T-cell (primary cell): ENCODE data around the gene ADGRB2. TPM values are rescaled to one million over a fixed set of nuclear protein-coding genes. Genes with fewer than 3 reads are reported as not detected.

Experiments
- ATAC-seq, 4 experiments: fragments of 200-7000 bp in 3 of 4; fragments of 150-1000 bp in 1 of 4; cut with Tn5 transposase; replicated peaks in 1 of 4; 1 replicate in 3 of 4; 2 replicates in 1 of 4; pipeline ENCODE4 v1.10.0; 2021; ENCODE audit warnings: moderate library complexity in 3 of 4, mild to moderate bottlenecking in 2 of 4, moderate number of reproducible peaks in 1 of 4
- CTCF ChIA-PET, 2 donors: fragments of 300-600 bp; sonication (Branson Sonifier 250); formaldehyde crosslinking; loops; one replicate each; lab custom pipeline; 2022; ENCODE audit warnings: antibody characterized with exemption in 2 of 2; lab: Charles Lee
- POLR2A ChIA-PET, 2 donors: fragments of 300-600 bp; sonication (Branson Sonifier 250); formaldehyde crosslinking; loops; one replicate each; lab custom pipeline; 2022; ENCODE audit warnings: antibody characterized with exemption in 2 of 2; lab: Charles Lee
- DNase-seq, 35 experiments: peaks; one replicate each; pipeline versions ENCODE4 v3.0.0 to v3.0.0-alpha.2; 2013 to 2023
- H3K27ac ChIP-seq: one replicate; pipeline ENCODE4 v1.5.1; 2013; ENCODE audit warnings: low read length
- H3K27me3 ChIP-seq, 2 experiments: replicated peaks in 1 of 2; 1 replicate in 1 of 2; 2 replicates in 1 of 2; pipeline versions ENCODE4 v1.6.1 to v1.7.0; 2013; ENCODE audit warnings: low read length in 1 of 2, mixed read lengths in 1 of 2; ENCODE audit not compliant: control insufficient read depth in 2 of 2, insufficient read depth in 2 of 2; ENCODE audit errors: extremely low read depth in 1 of 2
- H3K36me3 ChIP-seq, 2 donors: 1 replicate in 1 of 2; 2 replicates in 1 of 2; pipeline versions ENCODE4 v1.6.1 to v1.7.0; 2013; ENCODE audit warnings: low read length in 1 of 2; ENCODE audit not compliant: control insufficient read depth in 2 of 2, insufficient read depth in 1 of 2; ENCODE audit errors: extremely low read depth in 1 of 2
- H3K4me1 ChIP-seq, 2 experiments: 1 replicate in 1 of 2; 2 replicates in 1 of 2; pipeline versions ENCODE4 v1.6.1 to v1.7.0; 2013; ENCODE audit warnings: low read length in 2 of 2, mixed read lengths in 1 of 2; ENCODE audit not compliant: insufficient read depth in 2 of 2, control insufficient read depth in 1 of 2; ENCODE audit errors: extremely low read depth in 1 of 2
- H3K4me3 ChIP-seq, 2 donors: 1 replicate in 1 of 2; 2 replicates in 1 of 2; pipeline versions ENCODE4 v1.5.1 to v1.7.0; 2013; ENCODE audit warnings: mild to moderate bottlenecking in 2 of 2, low read length in 1 of 2, moderate library complexity in 1 of 2; ENCODE audit not compliant: control insufficient read depth in 1 of 2; ENCODE audit errors: extremely low read depth in 1 of 2
- H3K9me3 ChIP-seq: 2 replicates; pipeline ENCODE4 v1.7.0; 2013
- H3K27ac Mint-ChIP-seq, 2 donors: one replicate each; pipeline ENCODE4 v1.8.0; 2020 to 2021; ENCODE audit warnings: mild to moderate bottlenecking in 2 of 2, mixed read lengths in 2 of 2
- H3K27me3 Mint-ChIP-seq, 2 donors: one replicate each; pipeline ENCODE4 v1.8.0; 2021 to 2022; ENCODE audit warnings: mixed read lengths in 2 of 2
- H3K36me3 Mint-ChIP-seq: one replicate; pipeline ENCODE4 v1.8.0; 2021; ENCODE audit warnings: mixed read lengths
- H3K4me1 Mint-ChIP-seq, 3 donors: one replicate each; pipeline ENCODE4 v1.8.0; 2020 to 2022; ENCODE audit warnings: mixed read lengths in 3 of 3, mild to moderate bottlenecking in 1 of 3
- H3K4me3 Mint-ChIP-seq, 3 donors: one replicate each; pipeline ENCODE4 v1.8.0; 2020 to 2022; ENCODE audit warnings: mild to moderate bottlenecking in 3 of 3, mixed read lengths in 3 of 3, moderate library complexity in 3 of 3
- H3K9me3 Mint-ChIP-seq, 3 donors: one replicate each; pipeline ENCODE4 v1.8.0; 2020 to 2022; ENCODE audit warnings: mixed read lengths in 3 of 3
- WGBS: methylation state at CpG from one replicate; pipeline ENCODE4 v1.1.5; 2013; ENCODE audit warnings: missing lambda C conversion rate; ENCODE audit not compliant: insufficient coverage; 5-methylcytosine and 5-hydroxymethylcytosine counted together
- total RNA-seq, 35 experiments: library from RNA in 6 of 35; stranded (reverse) in 6 of 35; fragments of 120-200 nt in 1 of 35; gene quantifications; one replicate each; pipeline versions ENCODE4 v1.2.1 to v1.2.4 and lab custom pipeline; 2013 to 2026

Gene ADGRB2
- total RNA-seq, 5 donors from 2014 or later (not counting 1 experiment from before 2014, with no cell fraction given) = 0.65 to 3.4 (median 0.98) TPM

DNA sequence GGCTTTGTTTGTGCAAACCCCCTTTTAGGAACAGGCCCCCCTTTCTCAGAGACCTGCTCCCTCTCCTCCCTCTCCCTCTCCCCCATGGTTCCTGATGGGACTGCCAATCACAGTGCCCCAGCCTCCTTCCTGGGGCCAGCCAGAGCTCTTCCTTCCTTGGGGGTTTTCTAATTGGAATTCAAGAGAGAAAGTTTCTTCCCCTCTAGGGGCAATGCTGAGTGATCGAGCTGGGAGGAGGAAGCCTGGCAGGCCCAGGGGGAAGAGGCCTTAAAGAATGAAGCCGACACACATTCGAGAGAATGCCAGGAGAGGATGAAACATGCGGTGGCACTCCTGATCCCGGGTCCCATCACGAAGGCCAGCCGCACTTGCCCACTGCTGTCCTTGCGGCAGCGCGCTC is 39.0 kb downstream of the ADGRB2 start:
- Mint-ChIP-seq H3K36me3 (no peaks in the 10 kb centered on the region), H3K27me3 (peaks cover 11 to 19% of the 10 kb centered on the region in 2 donors), H3K9me3 (no peaks in the 10 kb centered on the region), H3K27ac (no peak overlapping the region), H3K4me1 (no peaks in the 10 kb centered on the region), H3K4me3 (no peak overlapping the region)
- DNase-seq = no peak
- CTCF ChIA-PET = interaction anchor here in 1 of 2 donors (0.6 kb wide), 1 partner anchor 56 kb away, joined by 3 read pairs; no protein-coding TSS in a partner anchor
- no peaks in the 10 kb centered on the region for H3K36me3 ChIP-seq
- H3K27ac ChIP-seq = no peak overlapping the region
- H3K9me3 ChIP-seq = no peaks in the 10 kb centered on the region
- no peak for ATAC-seq
- POLR2A ChIA-PET = no interaction called here
- H3K4me3 ChIP-seq = no peak overlapping the region
- H3K27me3 ChIP-seq = peaks cover 0 to 27% of the 10 kb centered on the region in 2 experiments
- H3K4me1 ChIP-seq = no peaks in the 10 kb centered on the region
- whole genome bisulfite sequencing = 61% methylated on average over 8 of the region's 10 CpGs

DNA sequence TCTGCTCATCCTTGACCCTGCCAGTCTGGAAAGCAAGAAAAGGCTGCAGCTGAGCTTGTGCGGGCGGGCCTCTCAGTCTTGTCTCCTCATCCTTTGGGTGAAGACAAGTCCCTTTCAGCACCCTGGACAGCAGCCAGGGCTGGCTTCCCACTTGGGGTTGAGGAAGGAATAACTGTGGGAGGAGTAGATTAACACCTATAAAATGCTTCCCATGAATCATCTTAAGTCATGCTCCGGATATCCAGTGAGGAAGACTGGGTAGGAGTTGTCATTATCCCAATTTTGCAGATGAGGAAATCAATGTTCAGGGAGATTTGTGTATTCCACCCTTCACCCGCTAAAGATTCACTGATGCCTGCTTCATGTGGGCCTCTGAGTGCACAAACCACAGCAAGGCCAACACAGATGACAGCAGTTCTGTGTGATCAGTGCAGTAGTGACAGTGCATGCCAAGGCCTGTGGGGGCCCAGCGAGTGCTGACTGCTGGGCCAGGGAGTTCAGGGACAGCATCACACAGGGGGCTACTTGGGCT is 40.2 kb downstream of the ADGRB2 start:
- H3K9me3 Mint-ChIP-seq = no peaks in the 10 kb centered on the region
- no peak overlapping the region for H3K27ac Mint-ChIP-seq
- Histone ChIP-seq H3K27ac (no peak overlapping the region), H3K9me3 (no peaks in the 10 kb centered on the region), H3K36me3 (no peaks in the 10 kb centered on the region), H3K27me3 (peaks cover 0 to 33% of the 10 kb centered on the region in 2 experiments), H3K4me3 (no peak overlapping the region), H3K4me1 (no peaks in the 10 kb centered on the region)
- ChIA-PET CTCF (no interaction called here), POLR2A (no interaction called here)
- H3K36me3 Mint-ChIP-seq = no peaks in the 10 kb centered on the region
- 92% methylated on average over 2 of the region's 5 CpGs for WGBS
- peaks cover 12 to 23% of the 10 kb centered on the region in 2 donors for H3K27me3 Mint-ChIP-seq
- no peaks in the 10 kb centered on the region for H3K4me1 Mint-ChIP-seq
- DNase-seq = peak in 22 of 35 experiments; percentile 14 to 54 (median 32)
- ATAC-seq = no peak
- H3K4me3 Mint-ChIP-seq = no peak overlapping the region

DNA sequence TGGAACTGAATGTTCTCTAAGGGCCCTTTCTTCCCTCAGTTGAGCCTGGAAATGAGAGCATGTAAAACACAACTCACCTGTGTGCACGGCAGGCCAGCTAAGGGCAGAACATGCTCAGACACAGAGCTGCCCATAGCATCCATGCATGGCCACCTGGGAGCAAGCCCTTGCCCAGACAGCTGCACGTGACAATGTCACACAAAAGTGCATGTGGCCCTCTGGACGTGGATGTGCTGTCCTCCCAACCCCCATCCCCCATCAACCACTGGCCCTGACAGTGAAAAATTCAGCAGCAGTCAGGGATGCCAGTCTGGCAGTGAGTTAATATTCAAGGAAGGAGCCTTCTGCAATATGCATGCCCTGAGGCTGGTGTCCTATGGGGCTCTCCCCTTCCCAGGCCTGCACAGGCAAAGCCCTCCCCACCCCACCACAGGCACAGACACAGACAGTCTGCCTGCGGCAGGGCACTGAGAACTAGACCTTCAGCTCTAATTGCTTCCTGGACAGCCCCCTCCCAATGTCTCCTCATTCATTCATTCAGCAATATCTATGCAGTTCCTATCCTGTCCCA is 45.7 kb downstream of the ADGRB2 start:
- ChIA-PET POLR2A (no interaction called here), CTCF (no interaction called here)
- DNase-seq (no peak), ATAC-seq (no peak)
- Mint-ChIP-seq H3K36me3 (no peaks in the 10 kb centered on the region), H3K27me3 (peaks cover 44 to 61% of the 10 kb centered on the region in 2 donors), H3K4me1 (peaks cover 12 to 24% (median 17%) of the 10 kb centered on the region in 3 donors), H3K27ac (no peak overlapping the region), H3K4me3 (no peak overlapping the region), H3K9me3 (no peaks in the 10 kb centered on the region)
- Histone ChIP-seq H3K9me3 (no peaks in the 10 kb centered on the region), H3K27ac (no peak overlapping the region), H3K36me3 (no peaks in the 10 kb centered on the region), H3K27me3 (peaks cover 3 to 75% of the 10 kb centered on the region in 2 experiments), H3K4me3 (no peak overlapping the region), H3K4me1 (peaks cover 0 to 20% of the 10 kb centered on the region in 2 experiments)
- WGBS = 71% methylated on average over 2 of the region's 4 CpGs

DNA sequence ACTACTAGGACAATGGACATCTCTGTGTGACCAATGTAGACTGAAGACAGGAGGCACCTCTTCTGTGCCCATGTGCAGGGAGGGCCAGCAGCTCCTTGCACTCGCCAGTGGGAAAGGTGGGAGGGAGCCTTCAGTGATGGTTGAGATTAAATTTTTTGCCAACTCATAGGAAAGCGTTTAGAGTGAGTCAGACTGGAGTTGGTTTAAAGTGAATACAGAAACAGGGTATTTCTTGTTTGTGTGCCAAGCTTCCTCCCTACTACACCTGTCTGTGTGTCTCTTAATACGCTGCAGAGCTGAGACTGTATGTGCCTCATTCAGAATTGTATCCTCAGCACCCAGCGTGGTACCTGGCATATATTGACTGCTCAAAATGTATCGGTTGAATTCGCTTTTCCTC is 46.8 kb downstream of the ADGRB2 start:
- POLR2A ChIA-PET = no interaction called here
- H3K36me3 ChIP-seq = no peaks in the 10 kb centered on the region
- no peaks in the 10 kb centered on the region for H3K36me3 Mint-ChIP-seq
- peaks cover 0 to 20% of the 10 kb centered on the region in 2 experiments for H3K4me1 ChIP-seq
- H3K27me3 ChIP-seq = peaks cover 3 to 74% of the 10 kb centered on the region in 2 experiments
- no peaks in the 10 kb centered on the region for H3K9me3 Mint-ChIP-seq
- DNase-seq (no peak), ATAC-seq (no peak)
- H3K4me1 Mint-ChIP-seq = peaks cover 12 to 24% (median 17%) of the 10 kb centered on the region in 3 donors
- H3K27ac ChIP-seq = no peak overlapping the region
- no peak overlapping the region for H3K27ac Mint-ChIP-seq
- H3K9me3 ChIP-seq = no peaks in the 10 kb centered on the region
- H3K4me3 ChIP-seq = no peak overlapping the region
- H3K27me3 Mint-ChIP-seq = peaks cover 50 to 68% of the 10 kb centered on the region in 2 donors
- CTCF ChIA-PET = no interaction called here
- H3K4me3 Mint-ChIP-seq = no peak overlapping the region
- WGBS = 63% methylated on average over 5 of the region's 6 CpGs

DNA sequence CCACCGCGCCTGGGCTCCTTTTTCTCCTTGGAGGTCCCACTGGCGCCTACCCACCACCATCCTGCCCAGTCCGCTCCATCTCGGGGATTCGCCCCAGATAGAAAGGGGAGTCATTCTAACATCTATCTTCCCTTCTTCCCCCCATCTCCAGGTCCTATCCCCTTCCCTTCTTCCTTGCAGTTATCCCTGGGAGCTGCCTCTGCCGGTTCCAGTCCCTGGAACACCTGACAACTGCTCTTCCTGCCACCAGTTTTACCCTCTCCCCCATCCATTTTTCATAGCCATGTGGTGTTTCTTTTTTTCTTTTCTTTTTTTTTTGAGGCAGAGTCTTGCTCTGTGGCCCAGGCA is 48.3 kb downstream of the ADGRB2 start:
- peak overlapping the region in 1 of 2 donors; percentile 19 for H3K27ac Mint-ChIP-seq
- peaks cover 3 to 73% of the 10 kb centered on the region in 2 experiments for H3K27me3 ChIP-seq
- 9% methylated on average over 4 of the region's 7 CpGs for WGBS
- H3K4me3 ChIP-seq = no peak overlapping the region
- DNase-seq (no peak), ATAC-seq (no peak)
- no peak overlapping the region for H3K27ac ChIP-seq
- H3K36me3 ChIP-seq = no peaks in the 10 kb centered on the region
- H3K36me3 Mint-ChIP-seq = no peaks in the 10 kb centered on the region
- peaks cover 48 to 70% of the 10 kb centered on the region in 2 donors for H3K27me3 Mint-ChIP-seq
- CTCF ChIA-PET = no interaction called here
- no peaks in the 10 kb centered on the region for H3K9me3 Mint-ChIP-seq
- H3K4me1 ChIP-seq = peaks cover 0 to 20% of the 10 kb centered on the region in 2 experiments
- H3K4me1 Mint-ChIP-seq = peaks cover 12 to 24% (median 17%) of the 10 kb centered on the region in 3 donors
- POLR2A ChIA-PET = no interaction called here
- H3K4me3 Mint-ChIP-seq = peak overlapping the region in 2 of 3 donors; percentile 9 to 72
- H3K9me3 ChIP-seq = no peaks in the 10 kb centered on the region

DNA sequence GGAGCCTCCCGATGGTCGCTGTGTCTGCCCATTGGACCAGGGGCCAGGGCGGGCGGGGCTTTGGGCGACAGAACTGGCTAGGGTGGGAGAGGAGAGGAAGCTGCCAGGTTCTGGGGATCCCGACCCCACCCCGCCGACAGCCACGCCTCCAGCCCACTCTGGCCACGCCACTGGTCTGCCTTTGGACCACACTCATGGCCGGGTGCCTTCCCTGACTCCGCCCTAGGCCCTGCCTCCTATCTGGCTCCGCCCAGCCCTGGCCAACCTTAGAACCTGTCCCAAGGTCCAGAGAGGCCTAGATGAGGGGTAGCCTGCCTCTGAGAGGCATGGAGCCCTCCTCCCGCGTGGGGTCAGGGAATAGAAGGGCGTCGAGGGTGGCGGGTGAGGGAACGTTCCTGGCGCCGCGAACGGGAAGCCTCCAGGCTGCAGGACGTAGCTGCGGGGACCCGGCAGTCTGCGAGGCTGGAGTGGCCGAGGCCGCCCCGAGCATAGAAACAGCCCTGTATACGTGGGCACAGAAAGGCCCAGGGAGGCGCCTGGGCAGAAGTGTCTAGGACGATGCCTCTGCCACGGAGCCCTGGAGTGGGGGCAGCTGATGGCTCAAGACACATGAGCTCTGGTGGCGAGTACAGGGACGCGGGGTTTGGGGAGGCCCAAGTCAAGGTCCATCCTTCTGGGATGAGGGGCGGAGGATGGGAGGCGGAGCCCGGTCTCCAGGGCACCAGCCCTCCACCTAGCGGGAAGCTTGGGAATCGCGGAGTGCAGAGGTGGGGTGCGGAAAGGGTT is 48.9 kb downstream of the ADGRB2 start:
- Mint-ChIP-seq H3K27me3 (peaks cover 48 to 69% of the 10 kb centered on the region in 2 donors), H3K4me3 (peak overlapping the region; percentile 61 to 72 (median 63)), H3K27ac (peak overlapping the region in 1 of 2 donors; percentile 19), H3K36me3 (no peaks in the 10 kb centered on the region), H3K4me1 (peaks cover 12 to 24% (median 17%) of the 10 kb centered on the region in 3 donors), H3K9me3 (no peaks in the 10 kb centered on the region)
- CTCF ChIA-PET = no interaction called here
- ATAC-seq (peak; percentile 46 to 65 (median 54)), DNase-seq (peak in 10 of 35 experiments; percentile 7 to 42 (median 18))
- H3K9me3 ChIP-seq = no peaks in the 10 kb centered on the region
- H3K27ac ChIP-seq = no peak overlapping the region
- 7% methylated on average over 28 of the region's 44 CpGs for WGBS
- peaks cover 0 to 20% of the 10 kb centered on the region in 2 experiments for H3K4me1 ChIP-seq
- H3K27me3 ChIP-seq = peaks cover 3 to 71% of the 10 kb centered on the region in 2 experiments
- POLR2A ChIA-PET = no interaction called here
- peak overlapping the region; percentile 24 to 46 for H3K4me3 ChIP-seq
- H3K36me3 ChIP-seq = no peaks in the 10 kb centered on the region
